Suprapubic skin (tissue), 3 donors: ENCODE results near the gene PCID2.

ENCODE experiments used
- EP300 ChIP-seq: sonication (generic); formaldehyde crosslinking; IDR thresholded peaks from one replicate; pipeline ENCODE4 v1.6.1; 2017; ENCODE audit warnings: antibody characterized with exemption
- TF ChIP-seq, protein P1 (sequence below), 2 donors: fragments of 200-600 bp in 1 of 2; fragments of 450-650 bp in 1 of 2; sonication (generic) in 1 of 2; IDR thresholded peaks; one replicate each; pipeline ENCODE4 v1.5.1; 2016 to 2019; ENCODE audit warnings: antibody characterized with exemption in 2 of 2, mild to moderate bottlenecking in 1 of 2, moderate library complexity in 1 of 2

DNA sequence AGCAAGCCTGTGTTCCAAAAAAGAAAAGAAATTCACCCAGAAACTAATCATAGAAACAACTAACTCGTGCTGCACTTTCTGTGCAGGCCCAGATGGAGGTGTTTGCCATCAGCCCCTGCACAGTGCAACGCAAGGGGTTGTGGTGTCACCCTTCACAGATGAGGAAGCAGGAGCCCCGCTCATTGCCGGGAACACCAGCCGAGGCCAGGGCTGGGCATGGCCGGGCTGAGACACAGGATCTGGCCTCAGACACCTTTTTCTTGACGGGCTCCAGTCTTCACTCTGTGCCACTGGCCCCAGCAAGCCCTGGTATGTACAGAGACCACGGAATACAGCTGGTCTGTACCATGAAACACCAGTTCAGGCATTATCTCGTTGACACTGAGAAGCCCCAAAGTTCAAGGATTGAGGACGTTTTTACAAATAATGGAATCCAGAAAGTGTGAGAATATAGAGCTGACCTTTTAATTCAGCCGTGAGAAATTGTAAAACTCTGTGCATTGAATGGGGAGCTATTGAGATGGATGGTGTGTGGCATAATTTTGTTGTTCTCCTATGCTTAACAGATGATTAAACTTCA lies 44.1 kb upstream of the PCID2 start:
- TF ChIP-seq EP300: no peak
- TF ChIP-seq, protein P1, sequence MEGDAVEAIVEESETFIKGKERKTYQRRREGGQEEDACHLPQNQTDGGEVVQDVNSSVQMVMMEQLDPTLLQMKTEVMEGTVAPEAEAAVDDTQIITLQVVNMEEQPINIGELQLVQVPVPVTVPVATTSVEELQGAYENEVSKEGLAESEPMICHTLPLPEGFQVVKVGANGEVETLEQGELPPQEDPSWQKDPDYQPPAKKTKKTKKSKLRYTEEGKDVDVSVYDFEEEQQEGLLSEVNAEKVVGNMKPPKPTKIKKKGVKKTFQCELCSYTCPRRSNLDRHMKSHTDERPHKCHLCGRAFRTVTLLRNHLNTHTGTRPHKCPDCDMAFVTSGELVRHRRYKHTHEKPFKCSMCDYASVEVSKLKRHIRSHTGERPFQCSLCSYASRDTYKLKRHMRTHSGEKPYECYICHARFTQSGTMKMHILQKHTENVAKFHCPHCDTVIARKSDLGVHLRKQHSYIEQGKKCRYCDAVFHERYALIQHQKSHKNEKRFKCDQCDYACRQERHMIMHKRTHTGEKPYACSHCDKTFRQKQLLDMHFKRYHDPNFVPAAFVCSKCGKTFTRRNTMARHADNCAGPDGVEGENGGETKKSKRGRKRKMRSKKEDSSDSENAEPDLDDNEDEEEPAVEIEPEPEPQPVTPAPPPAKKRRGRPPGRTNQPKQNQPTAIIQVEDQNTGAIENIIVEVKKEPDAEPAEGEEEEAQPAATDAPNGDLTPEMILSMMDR (IDR thresholded peaks at IDR 0.05): no peak
